Panc1 (cell line): ENCODE results near the gene ANP32B. TPM values are rescaled to one million over a fixed set of nuclear protein-coding genes. Genes with fewer than 3 reads are reported as not detected.

ENCODE experiments used
- ATAC-seq: fragments of 200-7000 bp; cut with Tn5 transposase; 2 replicates; pipeline ENCODE4 v1.9.1; 2020; ENCODE audit warnings: mild to moderate bottlenecking, moderate library complexity
- BruUV-seq: library from RNA; stranded (reverse); fragments of 400-500 nt; replicated peaks from 2 replicates; lab custom pipeline; 2021; lab: Mats Ljungman, UMichigan
- CTCF ChIA-PET: fragments of 300-600 bp; sonication (Branson Sonifier 250); formaldehyde crosslinking; loops from one replicate; lab custom pipeline; 2022; ENCODE audit warnings: antibody characterized with exemption; lab: Charles Lee
- POLR2A ChIA-PET: fragments of 300-600 bp; sonication (Branson Sonifier 250); formaldehyde crosslinking; loops from one replicate; lab custom pipeline; 2022; ENCODE audit warnings: antibody characterized with exemption; lab: Charles Lee
- DNase-seq: peaks from one replicate; pipeline ENCODE4 v3.0.0-alpha.2; 2010; ENCODE audit warnings: low read depth, low spot score
- H3K27ac ChIP-seq: 2 replicates; pipeline ENCODE4 v1.5.1; 2011; ENCODE audit warnings: mild to moderate bottlenecking, low read length, inconsistent platforms
- H3K27me3 ChIP-seq: fragments of 200-500 bp; sonication (Bioruptor generic); 2 replicates; pipeline ENCODE4 v1.6.0; 2014; ENCODE audit warnings: low read length, inconsistent platforms; ENCODE audit not compliant: control insufficient read depth, insufficient read depth
- H3K36me3 ChIP-seq: fragments of 200-500 bp; sonication (Bioruptor generic); 2 replicates; pipeline ENCODE4 v1.5.1; 2014; ENCODE audit warnings: inconsistent platforms, mild to moderate bottlenecking, low read length, moderate library complexity; ENCODE audit not compliant: control insufficient read depth, insufficient read depth
- H3K4me1 ChIP-seq: 2 replicates; pipeline ENCODE4 v1.5.1; 2011; ENCODE audit warnings: inconsistent platforms, mild to moderate bottlenecking, low read length, moderate library complexity; ENCODE audit not compliant: control insufficient read depth, insufficient read depth
- H3K4me3 ChIP-seq, 2 experiments: 2 replicates each; pipeline ENCODE4 v1.5.1; 2011 to 2012; ENCODE audit warnings: low read depth in 2 of 2, low read length in 2 of 2, mild to moderate bottlenecking in 2 of 2, inconsistent platforms in 1 of 2, moderate library complexity in 1 of 2
- H3K9me3 ChIP-seq: fragments of 200-500 bp; sonication (Bioruptor generic); 2 replicates; pipeline ENCODE4 v1.5.1; 2014; ENCODE audit warnings: low read depth, mild to moderate bottlenecking, inconsistent platforms, low read length, moderate library complexity; ENCODE audit not compliant: control insufficient read depth, insufficient read depth
- CTCF ChIP-seq: fragments of 450-650 bp; IDR thresholded peaks from 2 replicates; pipeline ENCODE4 v1.5.1; 2017; ENCODE audit warnings: mild to moderate bottlenecking
- POLR2AphosphoS5 ChIP-seq: IDR thresholded peaks from 2 replicates; pipeline ENCODE4 v1.6.1; 2012; ENCODE audit warnings: mild to moderate bottlenecking, low read depth, low read length, moderate library complexity
- REST ChIP-seq, 2 experiments: IDR thresholded peaks; 2 replicates each; pipeline ENCODE4 v1.6.1; 2011 to 2012; ENCODE audit warnings: low read depth in 2 of 2, control low read depth in 1 of 2, low read length in 1 of 2, mild to moderate bottlenecking in 1 of 2, moderate library complexity in 1 of 2; ENCODE audit not compliant: insufficient read depth in 1 of 2
- SIN3A ChIP-seq: IDR thresholded peaks from 2 replicates; pipeline ENCODE4 v1.6.1; 2012; ENCODE audit warnings: low read depth, mild to moderate bottlenecking, low read length, moderate library complexity, borderline replicate concordance; ENCODE audit not compliant: insufficient read depth
- TCF7L2 ChIP-seq: IDR thresholded peaks from 2 replicates; pipeline ENCODE4 v1.6.1; 2011; ENCODE audit warnings: mild to moderate bottlenecking, low read depth, low read length, inconsistent platforms
- in situ Hi-C: cut with HindIII; loops from 2 replicates; pipeline ENCODE4 v1.10.0; 2016; ENCODE audit warnings: low sequenced_read_pairs, low pct_unique_long_range_greater_than_20kb
- intact Hi-C: fragments of 100-400 bp; cut with micrococcal nuclease; formaldehyde crosslinking; loops from one replicate; pipeline ENCODE4 v1.10.0; 2022; ENCODE audit not compliant: unreplicated experiment
- total RNA-seq: library from RNA; stranded (reverse); gene quantifications from one replicate; pipeline ENCODE4 v1.2.1, GENCODE V29; 2021; ENCODE audit not compliant: unreplicated experiment

ANP32B gene
- total RNA-seq, 1 experiment from 2014 or later: 109 TPM

DNA sequence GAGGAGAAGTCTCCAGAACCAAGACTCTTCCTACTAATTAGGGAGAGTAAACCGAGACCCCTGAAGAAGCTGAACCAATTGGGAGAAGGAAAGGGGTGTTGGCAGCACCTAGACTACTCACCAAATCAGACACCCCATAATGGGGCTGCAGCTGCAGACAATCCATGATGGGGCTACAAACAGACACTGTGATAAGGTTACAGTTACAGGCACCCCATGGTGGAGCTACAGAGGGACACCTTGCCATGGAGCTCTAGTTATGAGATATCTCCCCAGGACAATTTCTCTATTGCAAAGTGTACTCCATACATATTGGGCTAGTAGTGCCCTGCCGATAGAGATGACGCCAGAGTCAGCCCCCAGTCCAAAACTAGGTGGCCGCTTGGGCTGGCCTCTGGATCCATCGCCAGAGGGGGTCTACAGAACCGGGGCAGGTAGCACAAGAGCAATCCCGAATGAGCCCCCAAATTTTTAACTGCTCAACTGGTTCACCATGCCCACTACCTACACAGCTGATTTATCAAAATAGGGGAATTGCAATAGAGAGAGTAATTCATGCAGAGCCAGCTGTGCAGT lies 71.3 kb downstream of the ANP32B start:
- CTCF ChIA-PET: no interaction called here

More for the DNA sequence above, 71.3 kb downstream of the ANP32B start:
- 0 out of 2 replicates have a peak, but pooled peaks cover 4% of the 10 kb centered on the region for H3K4me1 ChIP-seq
- peaks cover 4% of the 10 kb centered on the region; the same call in 1 of the 2 replicates for H3K36me3 ChIP-seq
- H3K9me3 ChIP-seq: no peaks in the 10 kb centered on the region
- in situ Hi-C loops (no loop called here), intact Hi-C loops (no loop called here)
- DNase-seq: no peak
- no peak for TF ChIP-seq POLR2AphosphoS5
- TF ChIP-seq SIN3A: no peak
- no peak for TF ChIP-seq CTCF
- no peak for TF ChIP-seq TCF7L2
- no peak for TF ChIP-seq REST (IDR thresholded peaks at IDR 0.05; ENCODE audit: insufficient read depth in 1 of 2, low read depth in 2 of 2, low read length in 1 of 2)
- POLR2A ChIA-PET: interaction anchor here (0.6 kb wide), 1 partner anchor 16 kb away, joined by 3 read pairs; no protein-coding TSS in a partner anchor
- no TSS peak for BruUV-seq
- H3K27ac ChIP-seq: no peak overlapping the region
- no peaks in the 10 kb centered on the region for H3K27me3 ChIP-seq
- ATAC-seq: no peak
- H3K4me3 ChIP-seq: no peak overlapping the region
